ENCODE data around the gene ELAVL1.

- peak; percentile 81 for TF ChIP-seq CTCF (CRISPR knock-in tag; IDR thresholded peaks at IDR 0.05)
- no peak for TF ChIP-seq NR2F1 (CRISPR knock-in tag; IDR thresholded peaks at IDR 0.05)
- TF ChIP-seq ATF3 (CRISPR knock-in tag; IDR thresholded peaks at IDR 0.05): no peak
- no peak for TF ChIP-seq ZBTB43 (CRISPR knock-in tag; conservative IDR thresholded peaks at IDR 0.05)
- no peak for TF ChIP-seq NFKB2 (CRISPR knock-in tag; IDR thresholded peaks at IDR 0.05; ENCODE audit: borderline replicate concordance)
- no peak for TF ChIP-seq SRF (IDR thresholded peaks at IDR 0.05; ENCODE audit: low read depth, low read length)
- TF ChIP-seq IRF9 (CRISPR knock-in tag; IDR thresholded peaks at IDR 0.05; ENCODE audit: borderline replicate concordance): no peak
- TF ChIP-seq ZNF274 (CRISPR knock-in tag; IDR thresholded peaks at IDR 0.05): no peak
- no peak for TF ChIP-seq POLR2A (IDR thresholded peaks at IDR 0.05; ENCODE audit: insufficient read depth in 1 of 2, low read depth in 2 of 2, low read length in 2 of 2)
- no peak for TF ChIP-seq ZBTB40 (IDR thresholded peaks at IDR 0.05)
- TF ChIP-seq ZBTB40 (CRISPR knock-in tag; IDR thresholded peaks at IDR 0.05): no peak
Observed at GRCh38 chr19:7944177-7944761, 61.2 kb downstream of the ELAVL1 start.
